AG10803 (cell line): ENCODE results near the gene RALGAPB.
A peak's percentile ranks its signal among the peaks of the same experiment; 100 is the strongest.

Experiments
- DNase-seq: peaks from one replicate; pipeline ENCODE4 v3.0.0; 2010; ENCODE audit warnings: low read depth
- H3K4me3 ChIP-seq: 2 replicates; pipeline ENCODE4 v1.5.1; 2011; ENCODE audit warnings: mild to moderate bottlenecking, low read length, control low read depth
- CTCF ChIP-seq: conservative IDR thresholded peaks from 2 replicates; pipeline ENCODE4 v1.5.1; 2011; ENCODE audit warnings: mild to moderate bottlenecking, low read length, control low read depth, inconsistent platforms

RALGAPB gene

GRCh38 chr20:38447251-38447661 lies 25.4 kb upstream of the RALGAPB start:
- H3K4me3 ChIP-seq: peak overlapping the region; percentile 94
- no peak for DNase-seq
- TF ChIP-seq CTCF: no peak

- no peak for DNase-seq
- no peak overlapping the region for H3K4me3 ChIP-seq
- no peak for TF ChIP-seq CTCF
Measured at GRCh38 chr20:38447931-38448675, 24.5 kb upstream of the RALGAPB start.

GRCh38 chr20:38449046-38449445 lies 23.6 kb upstream of the RALGAPB start:
- TF ChIP-seq CTCF: no peak
- no peak overlapping the region for H3K4me3 ChIP-seq
- no peak for DNase-seq

- no peak for TF ChIP-seq CTCF
- no peak for DNase-seq
- H3K4me3 ChIP-seq: no peak overlapping the region
Measured at GRCh38 chr20:38450412-38450975, 22.1 kb upstream of the RALGAPB start.

GRCh38 chr20:38452880-38453624 lies 19.6 kb upstream of the RALGAPB start:
- peak; percentile 62 for DNase-seq
- H3K4me3 ChIP-seq: no peak overlapping the region
- TF ChIP-seq CTCF: no peak

GRCh38 chr20:38453941-38454340 lies 18.7 kb upstream of the RALGAPB start:
- no peak for DNase-seq
- H3K4me3 ChIP-seq: no peak overlapping the region
- no peak for TF ChIP-seq CTCF
